ENCODE measurements around the gene S100PBP.

S100PBP gene

DNA sequence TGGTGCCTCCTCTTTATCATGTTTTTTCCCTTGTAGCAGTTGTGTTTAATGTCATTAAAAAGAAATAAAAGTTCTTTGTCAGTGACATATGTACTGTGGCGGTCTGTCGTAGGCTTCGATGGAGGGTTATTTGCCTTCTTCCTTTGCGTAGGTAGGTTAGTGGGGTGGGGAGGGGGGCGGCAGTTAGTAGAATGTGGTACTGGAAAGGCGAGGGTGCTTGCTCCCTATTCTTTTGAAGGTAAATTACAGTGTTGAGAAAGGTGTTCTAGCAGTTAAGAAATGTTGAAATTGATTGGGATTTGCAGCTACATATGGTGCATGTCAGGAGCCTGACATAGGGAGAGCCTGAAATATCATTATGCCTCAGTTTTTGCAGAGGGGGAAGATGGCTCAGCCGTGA is 41.3 kb downstream of the S100PBP start:
- no peaks in the 10 kb centered on the region for H3K9me3 ChIP-seq (replicated peaks; ENCODE audit: insufficient read depth, low read length)
- H3K9me2 ChIP-seq (replicated peaks; ENCODE audit: insufficient read depth, low read length) = no peaks in the 10 kb centered on the region
- no peaks in the 10 kb centered on the region for H3K36me3 ChIP-seq (replicated peaks; ENCODE audit: insufficient read depth, low read length)
- H3K4me1 ChIP-seq (ENCODE audit: low read length) = no peaks in the 10 kb centered on the region
- H4K20me1 ChIP-seq (ENCODE audit: insufficient read depth, low read length) = no peaks in the 10 kb centered on the region
- H3K27me3 ChIP-seq (replicated peaks; ENCODE audit: insufficient read depth, low read length) = no peaks in the 10 kb centered on the region
- no peak overlapping the region for H3K4me3 ChIP-seq (ENCODE audit: low read length)
- H3K4me2 ChIP-seq (ENCODE audit: low read depth, low read length) = no peak overlapping the region
- H3K27ac ChIP-seq (ENCODE audit: low read length) = no peak overlapping the region
- no peak overlapping the region for H3K9ac ChIP-seq (ENCODE audit: low read length)
- no peaks in the 10 kb centered on the region; the same call in 1 of the 2 replicates for H3F3A ChIP-seq (ENCODE audit: insufficient read depth, low read length)
- TF ChIP-seq, protein P1, sequence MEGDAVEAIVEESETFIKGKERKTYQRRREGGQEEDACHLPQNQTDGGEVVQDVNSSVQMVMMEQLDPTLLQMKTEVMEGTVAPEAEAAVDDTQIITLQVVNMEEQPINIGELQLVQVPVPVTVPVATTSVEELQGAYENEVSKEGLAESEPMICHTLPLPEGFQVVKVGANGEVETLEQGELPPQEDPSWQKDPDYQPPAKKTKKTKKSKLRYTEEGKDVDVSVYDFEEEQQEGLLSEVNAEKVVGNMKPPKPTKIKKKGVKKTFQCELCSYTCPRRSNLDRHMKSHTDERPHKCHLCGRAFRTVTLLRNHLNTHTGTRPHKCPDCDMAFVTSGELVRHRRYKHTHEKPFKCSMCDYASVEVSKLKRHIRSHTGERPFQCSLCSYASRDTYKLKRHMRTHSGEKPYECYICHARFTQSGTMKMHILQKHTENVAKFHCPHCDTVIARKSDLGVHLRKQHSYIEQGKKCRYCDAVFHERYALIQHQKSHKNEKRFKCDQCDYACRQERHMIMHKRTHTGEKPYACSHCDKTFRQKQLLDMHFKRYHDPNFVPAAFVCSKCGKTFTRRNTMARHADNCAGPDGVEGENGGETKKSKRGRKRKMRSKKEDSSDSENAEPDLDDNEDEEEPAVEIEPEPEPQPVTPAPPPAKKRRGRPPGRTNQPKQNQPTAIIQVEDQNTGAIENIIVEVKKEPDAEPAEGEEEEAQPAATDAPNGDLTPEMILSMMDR (IDR thresholded peaks at IDR 0.05; ENCODE audit: low read length) = no peak
- TF ChIP-seq EZH2phosphoT487 (IDR thresholded peaks at IDR 0.05; ENCODE audit: low read length) = no peak
- no peak for TF ChIP-seq EZH2 (optimal IDR thresholded peaks at IDR 0.05; ENCODE audit: low read depth, low read length)
- no peak for DNase-seq
- H3K79me2 ChIP-seq (ENCODE audit: low read length) = no peaks in the 10 kb centered on the region
- no peak overlapping the region for H2AFZ ChIP-seq (ENCODE audit: low read length)

DNA sequence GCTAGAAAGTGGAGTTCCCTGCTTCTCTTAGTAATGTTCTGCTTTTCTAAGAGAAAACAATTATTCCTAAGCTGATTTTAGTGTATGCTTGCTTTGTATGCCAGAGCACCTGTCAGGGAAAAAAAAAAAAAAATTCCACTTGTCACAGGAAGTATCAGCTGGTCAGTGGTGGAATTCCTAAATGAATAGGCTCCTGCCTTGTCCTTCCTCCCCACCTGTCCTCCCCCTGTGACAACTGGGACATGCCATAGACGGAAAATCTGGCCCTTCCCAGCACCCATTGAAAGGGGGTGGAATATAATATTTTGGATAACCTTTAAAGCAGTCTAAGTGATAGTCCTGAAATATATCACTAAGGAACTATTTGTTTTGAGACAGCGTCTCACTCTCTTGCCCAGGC is 42.5 kb downstream of the S100PBP start:
- no peaks in the 10 kb centered on the region for H3K36me3 ChIP-seq (replicated peaks; ENCODE audit: insufficient read depth, low read length)

DNA sequence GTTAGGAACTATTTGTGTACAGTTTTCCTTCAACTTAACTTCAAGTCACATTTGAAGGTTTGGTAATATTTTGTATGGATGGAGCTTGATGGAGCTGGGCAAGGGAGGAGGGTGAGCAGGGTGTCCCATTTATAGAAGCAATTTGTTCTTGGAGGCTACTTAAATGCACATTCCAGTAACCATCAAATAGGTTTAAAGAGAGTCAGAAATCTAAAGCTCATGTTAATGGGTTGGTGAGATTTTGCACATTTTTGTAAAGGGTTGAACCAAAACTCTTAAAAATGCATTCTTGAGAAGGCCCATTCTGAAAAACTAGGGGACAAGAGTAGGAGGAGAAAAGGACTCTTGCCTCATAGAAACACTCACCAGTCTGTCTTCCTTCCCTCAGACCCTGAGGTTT is 43.1 kb downstream of the S100PBP start:
- H3K4me2 ChIP-seq (ENCODE audit: low read depth, low read length) = no peak overlapping the region
- no peaks in the 10 kb centered on the region; the same call in 1 of the 2 replicates for H3F3A ChIP-seq (ENCODE audit: insufficient read depth, low read length)
- no peak for TF ChIP-seq EZH2 (optimal IDR thresholded peaks at IDR 0.05; ENCODE audit: low read depth, low read length)
- TF ChIP-seq, protein P1 (IDR thresholded peaks at IDR 0.05; ENCODE audit: low read length) = no peak
- TF ChIP-seq EZH2phosphoT487 (IDR thresholded peaks at IDR 0.05; ENCODE audit: low read length) = no peak
- no peak overlapping the region for H2AFZ ChIP-seq (ENCODE audit: low read length)
- H3K9ac ChIP-seq (ENCODE audit: low read length) = no peak overlapping the region
- H3K36me3 ChIP-seq (replicated peaks; ENCODE audit: insufficient read depth, low read length) = no peaks in the 10 kb centered on the region
- no peak overlapping the region for H3K27ac ChIP-seq (ENCODE audit: low read length)
- no peaks in the 10 kb centered on the region for H3K79me2 ChIP-seq (ENCODE audit: low read length)
- no peaks in the 10 kb centered on the region for H3K27me3 ChIP-seq (replicated peaks; ENCODE audit: insufficient read depth, low read length)
- H3K9me2 ChIP-seq (replicated peaks; ENCODE audit: insufficient read depth, low read length) = no peaks in the 10 kb centered on the region
- H3K4me3 ChIP-seq (ENCODE audit: low read length) = no peak overlapping the region
- no peaks in the 10 kb centered on the region for H3K9me3 ChIP-seq (replicated peaks; ENCODE audit: insufficient read depth, low read length)
- H3K4me1 ChIP-seq (ENCODE audit: low read length) = no peaks in the 10 kb centered on the region
- no peak for DNase-seq
- H4K20me1 ChIP-seq (ENCODE audit: insufficient read depth, low read length) = no peaks in the 10 kb centered on the region

More for the DNA sequence above, 42.5 kb downstream of the S100PBP start:
- H3K4me3 ChIP-seq (ENCODE audit: low read length) = no peak overlapping the region
- H4K20me1 ChIP-seq (ENCODE audit: insufficient read depth, low read length) = no peaks in the 10 kb centered on the region
- H3K4me2 ChIP-seq (ENCODE audit: low read depth, low read length) = no peak overlapping the region
- H3K27me3 ChIP-seq (replicated peaks; ENCODE audit: insufficient read depth, low read length) = no peaks in the 10 kb centered on the region
- H3K9me2 ChIP-seq (replicated peaks; ENCODE audit: insufficient read depth, low read length) = no peaks in the 10 kb centered on the region
- no peaks in the 10 kb centered on the region for H3K4me1 ChIP-seq (ENCODE audit: low read length)
- no peak overlapping the region for H2AFZ ChIP-seq (ENCODE audit: low read length)
- H3F3A ChIP-seq (ENCODE audit: insufficient read depth, low read length) = no peaks in the 10 kb centered on the region; the same call in 1 of the 2 replicates
- DNase-seq = no peak
- no peaks in the 10 kb centered on the region for H3K9me3 ChIP-seq (replicated peaks; ENCODE audit: insufficient read depth, low read length)
- H3K27ac ChIP-seq (ENCODE audit: low read length) = no peak overlapping the region
- no peak overlapping the region for H3K9ac ChIP-seq (ENCODE audit: low read length)
- TF ChIP-seq EZH2 (optimal IDR thresholded peaks at IDR 0.05; ENCODE audit: low read depth, low read length) (no peak), EZH2phosphoT487 (IDR thresholded peaks at IDR 0.05; ENCODE audit: low read length) (no peak)
- TF ChIP-seq, protein P1 (IDR thresholded peaks at IDR 0.05; ENCODE audit: low read length) = no peak
- H3K79me2 ChIP-seq (ENCODE audit: low read length) = no peaks in the 10 kb centered on the region
